GM23338 (cell line): ENCODE results near the gene DYNC1LI2. TPM values are rescaled to one million over a fixed set of nuclear protein-coding genes. Genes with fewer than 3 reads are reported as not detected.

Experiments
- polyA plus RNA-seq: library from polyadenylated mRNA; unstranded; fragments of >200 nt; fragmentation: Nextera tagmentation; extraction: Ambion mirVana; gene quantifications from 2 replicates; pipeline ENCODE4 v1.2.1, GENCODE V29; 2016
- total RNA-seq: library from RNA; depleted of rRNA; stranded (reverse); fragments of >200 nt; shearing (Covaris generic); gene quantifications from 2 replicates; pipeline ENCODE4 v1.2.3, GENCODE V29; 2014; rRNA removed

DYNC1LI2 gene
- total and polyA plus RNA-seq, 2 experiments from 2014 or later = 73.9 to 85.9 TPM

Other genes starting within 250 kb of the DYNC1LI2 start
- 4.2 and 5.4 TPM in 2 replicates for gene TK2, start 201.5 kb downstream of the DYNC1LI2 start, total RNA-seq
- gene TK2, start 201.5 kb downstream of the DYNC1LI2 start, polyA plus RNA-seq = 1.4 and 1.8 TPM in 2 replicates
- 15.7 and 25.5 TPM in 2 replicates for gene CKLF, start 199.0 kb downstream of the DYNC1LI2 start, total RNA-seq
- gene CKLF, start 199.0 kb downstream of the DYNC1LI2 start, polyA plus RNA-seq = 60.0 and 61.5 TPM in 2 replicates
- 1.4 TPM in 1 of 2 replicates, not detected in the other for gene CMTM1, start 185.2 kb downstream of the DYNC1LI2 start, total RNA-seq
- 1.8 and 1.9 TPM in 2 replicates for gene CMTM1, start 185.2 kb downstream of the DYNC1LI2 start, polyA plus RNA-seq
- gene CMTM2, start 172.1 kb downstream of the DYNC1LI2 start, total RNA-seq = not detected in 2 replicates
- gene CMTM2, start 172.1 kb downstream of the DYNC1LI2 start, polyA plus RNA-seq = not detected in 2 replicates
- gene CMTM3, start 146.9 kb downstream of the DYNC1LI2 start, total RNA-seq = 16.4 and 20.0 TPM in 2 replicates
- 16.6 and 17.5 TPM in 2 replicates for gene CMTM3, start 146.9 kb downstream of the DYNC1LI2 start, polyA plus RNA-seq
- gene CMTM4, start 54.9 kb downstream of the DYNC1LI2 start, total RNA-seq = 54.1 and 77.0 TPM in 2 replicates
- 14.1 and 14.4 TPM in 2 replicates for gene CMTM4, start 54.9 kb downstream of the DYNC1LI2 start, polyA plus RNA-seq
- not detected in 2 replicates for gene TERB1, start 50.0 kb upstream of the DYNC1LI2 start, total RNA-seq
- gene TERB1, start 50.0 kb upstream of the DYNC1LI2 start, polyA plus RNA-seq = not detected in 2 replicates
- 139 and 160 TPM in 2 replicates for gene NAE1, start 79.4 kb upstream of the DYNC1LI2 start, total RNA-seq
- gene NAE1, start 79.4 kb upstream of the DYNC1LI2 start, polyA plus RNA-seq = 204 and 209 TPM in 2 replicates
- gene CA7, start 92.8 kb upstream of the DYNC1LI2 start, total RNA-seq = 2.5 and 2.8 TPM in 2 replicates
- 2.1 and 2.6 TPM in 2 replicates for gene CA7, start 92.8 kb upstream of the DYNC1LI2 start, polyA plus RNA-seq
- 23.2 and 37.9 TPM in 2 replicates for gene PDP2, start 128.9 kb upstream of the DYNC1LI2 start, total RNA-seq
- 8.2 and 9.0 TPM in 2 replicates for gene PDP2, start 128.9 kb upstream of the DYNC1LI2 start, polyA plus RNA-seq
- not detected in 2 replicates for gene CDH16, start 167.3 kb upstream of the DYNC1LI2 start, total RNA-seq
- gene CDH16, start 167.3 kb upstream of the DYNC1LI2 start, polyA plus RNA-seq = not detected in 2 replicates
- gene RRAD, start 173.9 kb upstream of the DYNC1LI2 start, total RNA-seq = not detected in 2 replicates
- 0.18 and 0.52 TPM in 2 replicates for gene RRAD, start 173.9 kb upstream of the DYNC1LI2 start, polyA plus RNA-seq
- 85.0 and 92.4 TPM in 2 replicates for gene CIAO2B, start 182.8 kb upstream of the DYNC1LI2 start, total RNA-seq
- gene CIAO2B, start 182.8 kb upstream of the DYNC1LI2 start, polyA plus RNA-seq = 181 and 189 TPM in 2 replicates
- gene CES2, start 183.9 kb upstream of the DYNC1LI2 start, total RNA-seq = 8.2 and 9.3 TPM in 2 replicates
- gene CES2, start 183.9 kb upstream of the DYNC1LI2 start, polyA plus RNA-seq = 4.3 and 5.0 TPM in 2 replicates
- gene CES3, start 209.7 kb upstream of the DYNC1LI2 start, total RNA-seq = 0.66 and 1.0 TPM in 2 replicates
- 0.55 and 0.92 TPM in 2 replicates for gene CES3, start 209.7 kb upstream of the DYNC1LI2 start, polyA plus RNA-seq
- gene CES4A, start 237.0 kb upstream of the DYNC1LI2 start, total RNA-seq = 0.10 and 0.39 TPM in 2 replicates
- gene CES4A, start 237.0 kb upstream of the DYNC1LI2 start, polyA plus RNA-seq = 0.16 and 0.42 TPM in 2 replicates